VCaP (cell line): ENCODE measurements around the gene CFAP74.

Experiments
- H3K27ac ChIP-seq: fragments of 450-650 bp; 2 replicates; pipeline ENCODE4 v1.5.1; 2017
- TF ChIP-seq, protein P1 (sequence below): fragments of 450-650 bp; conservative IDR thresholded peaks from 2 replicates; pipeline ENCODE4 v1.5.1; 2017; ENCODE audit warnings: mild to moderate bottlenecking, moderate library complexity

The CFAP74 gene

DNA sequence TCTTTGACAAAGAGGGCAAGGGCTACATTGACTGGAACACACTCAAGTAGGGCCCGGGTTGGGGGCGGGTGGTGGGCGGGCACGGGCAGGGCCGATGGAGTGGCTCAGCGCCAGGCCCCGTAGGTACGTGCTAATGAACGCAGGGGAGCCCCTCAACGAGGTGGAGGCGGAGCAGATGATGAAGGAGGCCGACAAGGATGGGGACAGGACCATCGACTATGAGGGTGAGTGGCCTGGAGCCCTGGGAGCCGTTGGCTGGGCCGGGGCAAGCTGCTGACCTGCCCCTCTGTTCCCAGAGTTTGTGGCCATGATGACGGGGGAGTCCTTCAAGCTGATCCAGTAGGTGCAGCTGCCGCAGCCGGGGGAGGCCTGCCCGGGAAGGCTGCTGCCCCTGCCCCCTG, 86.7 kb downstream of the CFAP74 start:
- TF ChIP-seq, protein P1, sequence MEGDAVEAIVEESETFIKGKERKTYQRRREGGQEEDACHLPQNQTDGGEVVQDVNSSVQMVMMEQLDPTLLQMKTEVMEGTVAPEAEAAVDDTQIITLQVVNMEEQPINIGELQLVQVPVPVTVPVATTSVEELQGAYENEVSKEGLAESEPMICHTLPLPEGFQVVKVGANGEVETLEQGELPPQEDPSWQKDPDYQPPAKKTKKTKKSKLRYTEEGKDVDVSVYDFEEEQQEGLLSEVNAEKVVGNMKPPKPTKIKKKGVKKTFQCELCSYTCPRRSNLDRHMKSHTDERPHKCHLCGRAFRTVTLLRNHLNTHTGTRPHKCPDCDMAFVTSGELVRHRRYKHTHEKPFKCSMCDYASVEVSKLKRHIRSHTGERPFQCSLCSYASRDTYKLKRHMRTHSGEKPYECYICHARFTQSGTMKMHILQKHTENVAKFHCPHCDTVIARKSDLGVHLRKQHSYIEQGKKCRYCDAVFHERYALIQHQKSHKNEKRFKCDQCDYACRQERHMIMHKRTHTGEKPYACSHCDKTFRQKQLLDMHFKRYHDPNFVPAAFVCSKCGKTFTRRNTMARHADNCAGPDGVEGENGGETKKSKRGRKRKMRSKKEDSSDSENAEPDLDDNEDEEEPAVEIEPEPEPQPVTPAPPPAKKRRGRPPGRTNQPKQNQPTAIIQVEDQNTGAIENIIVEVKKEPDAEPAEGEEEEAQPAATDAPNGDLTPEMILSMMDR: no peak

DNA sequence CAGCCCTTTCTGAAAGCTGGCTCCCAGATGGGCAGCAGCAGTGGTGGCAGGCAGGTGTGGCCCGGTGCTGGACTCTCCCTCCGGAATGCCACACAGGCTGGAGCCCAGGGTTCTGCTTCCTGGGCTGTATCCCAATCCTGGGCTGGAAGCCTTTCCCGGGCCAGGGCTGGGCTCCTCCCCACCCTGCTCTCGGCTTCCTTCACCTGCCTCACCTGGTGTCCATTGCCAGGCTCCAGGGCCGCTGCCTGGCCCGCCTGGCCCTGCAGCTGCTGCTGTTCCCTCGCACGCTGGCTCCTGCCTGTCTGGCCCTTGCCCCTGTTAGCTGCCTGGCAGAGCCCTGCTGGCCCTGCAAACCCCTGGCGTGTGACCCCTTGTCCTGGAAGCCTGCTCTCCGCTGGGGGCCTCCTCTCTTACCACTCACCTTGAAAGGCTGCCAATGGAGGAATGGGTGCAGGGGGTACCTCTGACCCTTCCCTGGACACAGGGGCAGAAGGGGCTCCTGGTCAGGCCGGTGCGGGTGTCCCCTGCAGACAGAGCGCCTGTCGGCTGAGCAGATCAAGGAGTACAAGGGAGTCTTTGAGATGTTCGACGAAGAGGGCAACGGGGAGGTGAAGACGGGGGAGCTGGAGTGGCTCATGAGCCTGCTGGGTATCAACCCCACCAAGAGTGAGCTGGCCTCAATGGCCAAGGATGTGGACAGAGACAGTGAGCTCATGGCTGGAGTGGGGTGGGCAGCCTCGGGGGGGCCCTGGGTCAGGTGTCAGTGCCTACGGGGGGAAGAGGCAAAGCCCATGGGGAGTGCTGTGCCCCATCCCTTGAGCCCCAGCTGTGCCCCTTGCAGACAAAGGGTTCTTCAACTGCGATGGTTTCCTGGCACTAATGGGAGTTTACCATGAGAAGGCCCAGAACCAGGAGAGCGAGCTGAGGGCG, 87.4 kb downstream of the CFAP74 start:
- H3K27ac ChIP-seq: no peak overlapping the region

More for the DNA sequence above, 86.7 kb downstream of the CFAP74 start:
- H3K27ac ChIP-seq: no peak overlapping the region

DNA sequence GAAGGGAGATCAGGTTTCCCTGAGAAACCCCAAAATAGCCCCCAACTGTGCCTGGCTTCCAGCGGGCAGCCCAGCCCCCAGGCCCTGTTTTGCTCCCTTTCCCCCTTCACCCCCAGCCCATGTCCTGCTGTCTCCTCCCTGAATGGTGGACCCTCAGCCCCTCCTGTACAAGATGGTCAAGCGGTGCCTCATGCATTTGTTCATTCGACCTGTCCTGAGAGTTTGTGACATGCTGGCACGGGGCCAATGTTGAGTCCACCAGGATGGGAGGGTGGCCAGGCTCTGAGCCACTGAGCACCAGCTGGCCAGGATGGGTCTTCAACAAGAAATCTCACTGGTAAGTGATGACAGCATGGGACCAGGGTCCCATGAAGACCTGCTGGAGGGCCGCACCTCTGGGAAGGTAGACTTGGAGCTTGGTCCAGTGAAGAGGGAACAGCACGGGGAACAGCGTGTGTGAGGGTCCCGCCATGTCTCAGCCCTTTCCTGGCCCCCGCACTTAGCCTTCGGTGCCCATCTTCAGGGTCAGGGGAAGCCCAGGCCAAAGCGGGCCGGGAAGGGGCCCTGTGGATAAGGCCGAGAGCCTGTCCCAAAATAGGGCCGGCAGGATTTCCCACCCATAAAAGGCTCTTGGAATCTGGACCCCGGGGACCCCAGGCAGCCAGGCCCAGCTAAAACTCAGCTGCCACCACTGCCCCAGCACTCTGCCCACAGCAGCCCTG, 88.5 kb downstream of the CFAP74 start, which contains the start of gene CALML6:
CALML6 (plus strand) TSS at position 290 of the 722 bp plus-strand sequence; CDS start at position 311, 21 bp downstream.
- no peak within 1 kb of the TSS for H3K27ac ChIP-seq
- TF ChIP-seq, protein P1: no peak

More for the DNA sequence above, 87.4 kb downstream of the CFAP74 start:
- TF ChIP-seq, protein P1: no peak

DNA sequence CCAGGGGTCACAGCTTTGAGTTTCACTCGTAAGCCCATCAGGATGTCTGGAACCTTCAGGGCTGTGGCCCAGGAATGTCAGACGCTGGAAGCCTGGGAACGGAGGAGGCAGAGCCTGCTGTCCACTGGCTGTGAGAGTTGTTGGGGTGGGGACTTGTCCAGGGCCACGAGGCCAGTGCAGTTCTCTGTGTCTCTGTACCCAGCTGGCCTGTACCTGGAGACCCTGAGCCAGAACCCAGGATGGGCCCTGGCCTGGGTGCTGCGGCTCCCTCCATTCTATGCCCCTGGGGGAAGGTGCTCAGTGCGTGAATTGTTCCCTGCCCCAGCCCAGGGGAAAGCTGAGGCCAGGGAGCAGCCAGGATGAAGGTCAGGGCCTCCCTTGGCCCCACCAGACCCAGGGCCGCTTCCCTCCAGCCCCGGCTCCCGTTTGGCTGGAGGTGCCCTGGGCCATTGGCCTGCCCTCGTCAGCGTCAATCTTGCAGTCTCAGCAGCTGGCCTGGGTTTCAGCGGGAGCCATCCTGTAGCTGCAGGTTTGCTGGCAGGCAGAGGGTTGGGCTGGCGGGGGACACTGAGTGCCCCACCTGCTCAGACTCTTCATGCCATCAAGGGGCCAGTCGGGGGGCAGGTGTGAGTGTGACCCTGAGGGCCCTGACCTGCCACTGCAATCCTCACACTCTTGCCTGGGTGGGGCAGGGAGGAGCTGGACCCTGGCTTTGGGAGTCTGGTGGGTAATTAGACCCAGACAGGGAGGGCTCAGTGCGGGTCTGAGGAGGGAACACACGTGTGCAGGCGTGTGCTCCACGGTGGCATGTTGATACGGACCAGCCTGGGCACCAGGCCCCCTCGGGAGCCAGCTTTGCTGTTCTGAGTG, 89.2 kb downstream of the CFAP74 start:
- no peak overlapping the region for H3K27ac ChIP-seq
- TF ChIP-seq, protein P1: no peak

DNA sequence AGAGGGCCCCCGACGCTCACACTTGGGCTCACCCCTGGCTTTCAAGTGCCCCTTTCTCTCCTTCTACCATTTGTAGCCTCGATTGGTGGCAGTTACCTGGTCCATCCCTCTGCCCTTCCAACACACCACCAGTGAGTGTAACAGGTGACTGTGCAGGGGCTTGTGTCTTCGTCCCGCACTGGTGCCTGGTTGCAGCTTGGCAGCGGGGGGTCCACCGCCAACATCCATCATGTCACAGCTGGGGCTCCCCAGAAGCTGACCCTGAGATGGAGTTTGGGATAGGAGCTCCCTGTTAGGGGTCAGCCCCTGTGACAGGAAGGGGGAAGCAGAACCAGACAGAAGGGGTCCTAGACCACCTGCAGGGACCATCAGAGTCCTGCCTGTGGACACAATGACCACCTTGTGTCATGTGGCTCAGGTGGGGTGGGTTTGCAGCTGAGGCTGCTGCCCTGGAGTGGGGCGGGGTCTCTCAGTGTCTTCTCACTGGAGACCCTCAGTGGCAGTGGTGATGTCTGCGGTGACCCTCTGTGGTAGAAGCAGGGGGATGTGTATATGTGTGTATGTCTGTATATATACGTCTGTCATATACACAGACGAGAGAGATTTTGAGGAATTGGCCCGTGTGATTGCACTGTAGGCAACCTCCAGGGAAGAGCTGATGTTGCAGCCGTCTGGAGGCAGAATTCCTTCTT, 92.1 kb downstream of the CFAP74 start:
- TF ChIP-seq, protein P1: no peak
- no peak overlapping the region for H3K27ac ChIP-seq

DNA sequence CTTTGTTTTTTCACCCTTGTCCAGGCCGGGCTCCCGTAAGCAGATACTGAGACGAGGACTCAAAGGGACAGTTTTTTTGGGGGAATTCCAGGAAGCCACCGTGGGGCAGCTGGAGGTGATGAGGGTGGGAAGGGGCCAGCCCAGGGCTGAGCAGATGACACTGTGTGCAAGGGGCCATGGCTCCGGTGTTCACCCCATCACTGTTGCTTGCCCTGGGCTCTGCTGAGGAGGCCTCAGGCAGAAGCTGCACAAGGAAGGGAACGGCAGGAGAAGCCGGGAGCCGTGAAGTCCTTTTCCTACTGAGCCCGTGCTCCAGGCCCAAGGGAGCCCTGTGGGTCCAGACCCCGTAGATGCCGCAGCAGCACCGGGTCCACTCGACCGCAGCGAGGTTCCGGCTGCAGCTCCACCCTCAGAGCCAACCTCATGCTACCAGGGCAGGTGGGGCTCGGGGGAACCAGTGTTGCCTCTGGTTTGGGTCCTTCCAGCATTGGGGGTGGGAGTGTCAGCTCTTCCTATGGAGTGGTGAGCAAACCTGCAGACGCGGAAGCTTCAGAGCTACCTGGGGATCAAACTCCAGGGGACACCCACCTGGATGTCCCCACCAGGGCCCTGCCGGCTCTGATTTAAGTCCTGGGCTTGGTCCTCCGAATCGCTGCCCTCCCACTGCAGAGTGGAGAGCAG, 92.8 kb downstream of the CFAP74 start:
- H3K27ac ChIP-seq: no peak overlapping the region
- TF ChIP-seq, protein P1: no peak
